Endothelial cell of umbilical vein (primary cell): ENCODE measurements around the gene SLC37A1.

Experiments
- EZH2 ChIP-seq: IDR thresholded peaks from 2 replicates; pipeline ENCODE4 v1.6.1; 2012; ENCODE audit warnings: borderline replicate concordance, low read depth, mild to moderate bottlenecking, moderate library complexity, low read length, inconsistent platforms; ENCODE audit not compliant: severe bottlenecking
- TF ChIP-seq, protein P1 (sequence below): IDR thresholded peaks from 2 replicates; pipeline ENCODE4 v1.6.1; 2011; ENCODE audit not compliant: insufficient read depth, insufficient read length
- TF ChIP-seq, protein P2 (sequence below), 2 donors: IDR thresholded peaks; 1 replicate in 1 of 2; 2 replicates in 1 of 2; pipeline ENCODE4 v1.5.1; 2011; ENCODE audit warnings: low read length in 2 of 2, mild to moderate bottlenecking in 2 of 2, moderate library complexity in 2 of 2, control low read depth in 1 of 2, inconsistent platforms in 1 of 2, low read depth in 1 of 2; ENCODE audit not compliant: insufficient read depth in 1 of 2; ENCODE audit errors: extremely low read depth in 1 of 2

DNA sequence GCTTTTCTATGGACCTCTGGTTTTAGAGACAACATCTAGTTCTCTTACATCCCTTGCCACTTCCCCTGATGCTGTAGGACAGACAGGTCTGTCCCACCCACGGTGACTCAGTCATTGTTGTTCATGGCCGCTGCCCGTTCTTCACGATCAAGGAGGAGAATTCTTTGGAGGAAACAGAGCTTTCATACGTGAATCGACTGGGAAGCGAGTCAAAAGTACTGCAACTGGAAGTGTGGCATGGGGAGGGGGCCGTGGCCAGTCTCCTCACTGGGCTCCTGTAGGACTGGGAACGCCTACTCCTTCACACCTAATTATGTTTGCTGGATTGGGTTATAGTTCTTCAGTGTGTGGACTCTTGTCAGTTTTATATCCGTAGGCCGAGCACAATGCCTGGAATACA, 4.4 kb upstream of the SLC37A1 start:
- TF ChIP-seq, protein P1, sequence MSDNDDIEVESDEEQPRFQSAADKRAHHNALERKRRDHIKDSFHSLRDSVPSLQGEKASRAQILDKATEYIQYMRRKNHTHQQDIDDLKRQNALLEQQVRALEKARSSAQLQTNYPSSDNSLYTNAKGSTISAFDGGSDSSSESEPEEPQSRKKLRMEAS = no peak
- TF ChIP-seq, protein P2, sequence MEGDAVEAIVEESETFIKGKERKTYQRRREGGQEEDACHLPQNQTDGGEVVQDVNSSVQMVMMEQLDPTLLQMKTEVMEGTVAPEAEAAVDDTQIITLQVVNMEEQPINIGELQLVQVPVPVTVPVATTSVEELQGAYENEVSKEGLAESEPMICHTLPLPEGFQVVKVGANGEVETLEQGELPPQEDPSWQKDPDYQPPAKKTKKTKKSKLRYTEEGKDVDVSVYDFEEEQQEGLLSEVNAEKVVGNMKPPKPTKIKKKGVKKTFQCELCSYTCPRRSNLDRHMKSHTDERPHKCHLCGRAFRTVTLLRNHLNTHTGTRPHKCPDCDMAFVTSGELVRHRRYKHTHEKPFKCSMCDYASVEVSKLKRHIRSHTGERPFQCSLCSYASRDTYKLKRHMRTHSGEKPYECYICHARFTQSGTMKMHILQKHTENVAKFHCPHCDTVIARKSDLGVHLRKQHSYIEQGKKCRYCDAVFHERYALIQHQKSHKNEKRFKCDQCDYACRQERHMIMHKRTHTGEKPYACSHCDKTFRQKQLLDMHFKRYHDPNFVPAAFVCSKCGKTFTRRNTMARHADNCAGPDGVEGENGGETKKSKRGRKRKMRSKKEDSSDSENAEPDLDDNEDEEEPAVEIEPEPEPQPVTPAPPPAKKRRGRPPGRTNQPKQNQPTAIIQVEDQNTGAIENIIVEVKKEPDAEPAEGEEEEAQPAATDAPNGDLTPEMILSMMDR (IDR thresholded peaks at IDR 0.05; ENCODE audit: extremely low read depth in 1 of 2, insufficient read depth in 1 of 2, low read depth in 1 of 2, low read length in 2 of 2) = no peak
- TF ChIP-seq EZH2 = no peak
